GM10266 (cell line): ENCODE results near the gene DEDD2.

ENCODE experiments used
- DNase-seq: peaks from one replicate; pipeline ENCODE4 v3.0.0; 2012; ENCODE audit errors: extremely low spot score
- CTCF ChIP-seq: IDR thresholded peaks from 2 replicates; pipeline ENCODE4 v1.5.1; 2012; ENCODE audit warnings: mild to moderate bottlenecking, low read depth; ENCODE audit not compliant: control insufficient read depth, insufficient read depth; ENCODE audit errors: missing control alignments

Gene DEDD2

GRCh38 chr19:42174188-42174587 is 43.3 kb downstream of the DEDD2 start:
- no peak for DNase-seq
- TF ChIP-seq CTCF = no peak

GRCh38 chr19:42173695-42174094 is 43.8 kb downstream of the DEDD2 start:
- no peak for DNase-seq
- TF ChIP-seq CTCF = no peak

- TF ChIP-seq CTCF = no peak
- DNase-seq = no peak
Observed at GRCh38 chr19:42172261-42172660, 45.2 kb downstream of the DEDD2 start.

GRCh38 chr19:42170715-42171114 is 46.8 kb downstream of the DEDD2 start:
- DNase-seq = no peak
- no peak for TF ChIP-seq CTCF

GRCh38 chr19:42169486-42170413 is 47.7 kb downstream of the DEDD2 start:
- no peak for TF ChIP-seq CTCF
- no peak for DNase-seq

GRCh38 chr19:42168206-42168605 is 49.3 kb downstream of the DEDD2 start:
- DNase-seq = no peak
- no peak for TF ChIP-seq CTCF

GRCh38 chr19:42166316-42166715 is 51.2 kb downstream of the DEDD2 start:
- DNase-seq = no peak
- TF ChIP-seq CTCF = no peak
